H1 (cell line): Measurements from ENCODE around the gene TGM3. TPM values are rescaled to one million over a fixed set of nuclear protein-coding genes. Genes with fewer than 3 reads are reported as not detected.

Source experiments
- CTCF ChIA-PET: fragments of 300-600 bp; sonication (Branson Sonifier 250); formaldehyde crosslinking; loops from one replicate; lab custom pipeline; 2021; ENCODE audit not compliant: partially characterized antibody; lab: Charles Lee
- POLR2A ChIA-PET: fragments of 300-600 bp; sonication (Branson Sonifier 250); formaldehyde crosslinking; loops from one replicate; lab custom pipeline; 2021; ENCODE audit warnings: inconsistent platforms; ENCODE audit not compliant: partially characterized antibody; lab: Charles Lee
- DNase-seq, 2 experiments: peaks; one replicate each; pipeline versions ENCODE4 v3.0.0 to v3.0.0-alpha.2; 2010 to 2022; ENCODE audit warnings: low spot score in 2 of 2, low read depth in 1 of 2, mixed read lengths in 1 of 2
- FAIRE-seq: peaks from 2 replicates; lab custom pipeline; 2011; peaks lifted over from hg19 to GRCh38; lab: Jason Lieb, UNC
- H2AFZ ChIP-seq: 2 replicates; pipeline ENCODE4 v1.8.1; 2012; ENCODE audit warnings: low read length, inconsistent platforms
- H2AK5ac ChIP-seq: 2 replicates; pipeline ENCODE4 v1.6.1; 2013; ENCODE audit warnings: low read depth, low read length
- H2BK120ac ChIP-seq: replicated peaks from 2 replicates; pipeline ENCODE3; 2013; ENCODE audit warnings: low read depth, low read length, inconsistent platforms
- H2BK12ac ChIP-seq: 2 replicates; pipeline ENCODE4 v1.6.1; 2013; ENCODE audit warnings: low read depth, low read length
- H2BK15ac ChIP-seq: 2 replicates; pipeline ENCODE4 v1.6.1; 2013; ENCODE audit warnings: low read length
- H2BK20ac ChIP-seq: 2 replicates; pipeline ENCODE4 v1.6.1; 2013; ENCODE audit warnings: low read length
- H2BK5ac ChIP-seq: 2 replicates; pipeline ENCODE4 v1.6.1; 2013; ENCODE audit warnings: low read depth, low read length
- H3K14ac ChIP-seq: 2 replicates; pipeline ENCODE4 v1.6.1; 2013; ENCODE audit warnings: inconsistent platforms; ENCODE audit not compliant: insufficient read length
- H3K18ac ChIP-seq: 2 replicates; pipeline ENCODE4 v1.6.1; 2013; ENCODE audit warnings: low read length; ENCODE audit errors: extremely low read depth
- H3K23ac ChIP-seq: 2 replicates; pipeline ENCODE4 v1.6.1; 2013; ENCODE audit warnings: inconsistent platforms; ENCODE audit not compliant: insufficient read length
- H3K23me2 ChIP-seq: 2 replicates; pipeline ENCODE4 v1.6.1; 2013; ENCODE audit warnings: low read depth, low read length
- H3K27ac ChIP-seq: 2 replicates; pipeline ENCODE4 v1.6.1; 2011; ENCODE audit warnings: low read depth, low read length, inconsistent platforms
- H3K27me3 ChIP-seq, 4 experiments: replicated peaks in 1 of 4; 1 replicate in 1 of 4; 2 replicates in 3 of 4; pipeline versions ENCODE4 v1.6.1 to v1.8.1; 2011 to 2013; ENCODE audit warnings: low read length in 3 of 4, mild to moderate bottlenecking in 3 of 4, inconsistent platforms in 2 of 4, mixed read lengths in 2 of 4, moderate library complexity in 1 of 4; ENCODE audit not compliant: control insufficient read depth in 3 of 4, insufficient read depth in 3 of 4; ENCODE audit errors: extremely low read depth in 1 of 4
- H3K36me3 ChIP-seq, 4 experiments: 2 replicates each; pipeline versions ENCODE4 v1.6.1 to v1.8.1; 2011 to 2013; ENCODE audit warnings: mild to moderate bottlenecking in 4 of 4, low read length in 3 of 4, moderate library complexity in 2 of 4, control low read depth in 1 of 4, inconsistent platforms in 1 of 4; ENCODE audit not compliant: insufficient read depth in 4 of 4, control insufficient read depth in 2 of 4
- H3K4ac ChIP-seq: replicated peaks from 2 replicates; pipeline ENCODE3; 2013; ENCODE audit warnings: low read length, low read depth, mixed read lengths, inconsistent platforms; ENCODE audit not compliant: insufficient read length
- H3K4me1 ChIP-seq, 4 experiments: replicated peaks in 1 of 4; 1 replicate in 1 of 4; 2 replicates in 3 of 4; pipeline versions ENCODE4 v1.6.1 to v1.8.1; 2011 to 2013; ENCODE audit warnings: low read length in 3 of 4, inconsistent platforms in 2 of 4, mixed read lengths in 1 of 4; ENCODE audit not compliant: insufficient read depth in 4 of 4, control insufficient read depth in 3 of 4
- H3K4me2 ChIP-seq, 2 experiments: 2 replicates each; pipeline versions ENCODE4 v1.6.1 to v1.8.1; 2011 to 2013; ENCODE audit warnings: low read depth in 2 of 2, low read length in 2 of 2, control low read depth in 1 of 2, inconsistent platforms in 1 of 2, mild to moderate bottlenecking in 1 of 2; ENCODE audit not compliant: insufficient read depth in 1 of 2
- H3K4me3 ChIP-seq, 4 experiments: fragments of 200-600, 300-600 bp in 1 of 4; sonication (generic), shearing (Covaris generic), sonication (Bioruptor Twin) in 1 of 4; 2 replicates each; pipeline versions ENCODE4 v1.5.1 to v1.8.1; 2011 to 2016; ENCODE audit warnings: low read length in 4 of 4, low read depth in 3 of 4, control low read depth in 2 of 4, inconsistent platforms in 2 of 4, mild to moderate bottlenecking in 2 of 4, mixed read lengths in 1 of 4, moderate library complexity in 1 of 4; ENCODE audit not compliant: insufficient read depth in 2 of 4; ENCODE audit errors: extremely low read depth in 1 of 4
- H3K56ac ChIP-seq: replicated peaks from 2 replicates; pipeline ENCODE3; 2013; ENCODE audit warnings: low read depth, mild to moderate bottlenecking, mixed read lengths, low read length, inconsistent platforms; ENCODE audit not compliant: insufficient read length
- H3K79me1 ChIP-seq: 2 replicates; pipeline ENCODE4 v1.6.1; 2013; ENCODE audit warnings: low read depth, low read length, control low read depth
- H3K79me2 ChIP-seq, 2 experiments: 2 replicates each; pipeline versions ENCODE4 v1.6.1 to v1.8.1; 2012 to 2013; ENCODE audit warnings: low read length in 2 of 2, mild to moderate bottlenecking in 2 of 2, inconsistent platforms in 1 of 2; ENCODE audit not compliant: insufficient read depth in 2 of 2, control insufficient read depth in 1 of 2
- H3K9ac ChIP-seq, 4 experiments: replicated peaks in 1 of 4; 1 replicate in 1 of 4; 2 replicates in 3 of 4; pipeline versions ENCODE4 v1.6.1 to v1.8.1; 2011 to 2013; ENCODE audit warnings: low read depth in 3 of 4, low read length in 3 of 4, control low read depth in 2 of 4, mild to moderate bottlenecking in 2 of 4, moderate library complexity in 2 of 4, inconsistent platforms in 1 of 4; ENCODE audit errors: extremely low read depth in 1 of 4
- H3K9me3 ChIP-seq, 2 experiments: 2 replicates each; pipeline versions ENCODE4 v1.6.1 to v1.8.1; 2012 to 2013; ENCODE audit warnings: mild to moderate bottlenecking in 2 of 2, moderate library complexity in 2 of 2, control low read depth in 1 of 2, inconsistent platforms in 1 of 2, low read depth in 1 of 2, low read length in 1 of 2, mixed read lengths in 1 of 2; ENCODE audit not compliant: insufficient read depth in 2 of 2
- H4K20me1 ChIP-seq, 2 experiments: replicated peaks in 1 of 2; 2 replicates each; pipeline versions ENCODE3 to v1.8.1; 2011 to 2013; ENCODE audit warnings: inconsistent platforms in 2 of 2, low read length in 2 of 2, mild to moderate bottlenecking in 1 of 2; ENCODE audit not compliant: insufficient read depth in 2 of 2, control insufficient read depth in 1 of 2
- H4K5ac ChIP-seq: 2 replicates; pipeline ENCODE4 v1.6.1; 2013; ENCODE audit warnings: low read length, low read depth, mixed read lengths, inconsistent platforms; ENCODE audit not compliant: insufficient read length
- H4K8ac ChIP-seq: 2 replicates; pipeline ENCODE4 v1.8.0; 2013; ENCODE audit warnings: mild to moderate bottlenecking, moderate library complexity, low read length, inconsistent platforms; ENCODE audit not compliant: insufficient read depth; ENCODE audit errors: extremely low read depth
- H4K91ac ChIP-seq: replicated peaks from 2 replicates; pipeline ENCODE3; 2013; ENCODE audit warnings: low read length, mixed read lengths, inconsistent platforms; ENCODE audit not compliant: insufficient read length
- HDAC6 ChIP-seq: IDR thresholded peaks from one replicate; pipeline ENCODE4 v1.7.1; 2012; ENCODE audit warnings: low read depth, mild to moderate bottlenecking, inconsistent platforms, low read length, moderate library complexity
- KDM1A ChIP-seq: fragments of 200-600, 300-600 bp; sonication (generic); IDR thresholded peaks from 2 replicates; pipeline ENCODE4 v1.7.1; 2016; ENCODE audit warnings: mild to moderate bottlenecking, low read length, borderline replicate concordance
- NANOG ChIP-seq: IDR thresholded peaks from 2 replicates; pipeline ENCODE4 v1.6.1; 2011; ENCODE audit warnings: low read length, low read depth, mild to moderate bottlenecking, inconsistent platforms; ENCODE audit not compliant: insufficient read depth, poor library complexity, severe bottlenecking
- RBBP5 ChIP-seq: IDR thresholded peaks from 2 replicates; pipeline ENCODE4 v1.7.1; 2012; ENCODE audit warnings: low read depth, mild to moderate bottlenecking, inconsistent platforms, low read length, moderate library complexity, borderline replicate concordance
- RFX5 ChIP-seq: IDR thresholded peaks from 2 replicates; pipeline ENCODE4 v1.6.1; 2011; ENCODE audit warnings: low read depth, low read length, improper control_type of control experiment, borderline replicate concordance
- SIN3A ChIP-seq, 2 experiments: IDR thresholded peaks in 1 of 2; conservative IDR thresholded peaks in 1 of 2; 2 replicates each; pipeline ENCODE4 v1.6.1; 2011 to 2012; ENCODE audit warnings: low read length in 2 of 2, improper control_type of control experiment in 1 of 2, low read depth in 1 of 2, mild to moderate bottlenecking in 1 of 2
- SUZ12 ChIP-seq: fragments of 200-600 bp; sonication (generic); IDR thresholded peaks from 2 replicates; pipeline ENCODE4 v1.6.1; 2012; ENCODE audit warnings: mild to moderate bottlenecking, inconsistent platforms, low read length, moderate library complexity, mixed read lengths
- WGBS, 2 experiments: shearing (Covaris generic) in 1 of 2; methylation state at CpG; one replicate each; pipeline versions ENCODE4 v1.1.6 to v1.1.7; 2013 to 2015; ENCODE audit warnings: low lambda C conversion rate in 2 of 2, mixed read lengths in 2 of 2, inconsistent platforms in 1 of 2, low coverage in 1 of 2, missing lambda C conversion rate in 1 of 2; ENCODE audit not compliant: insufficient replicate concordance in 2 of 2, insufficient coverage in 1 of 2, insufficient read length in 1 of 2; ENCODE audit errors: extremely low coverage in 1 of 2, missing lambda C conversion rate in 1 of 2; 5-methylcytosine and 5-hydroxymethylcytosine counted together
- polyA plus RNA-seq, 7 experiments: library from polyadenylated mRNA; depleted of rRNA in 3 of 7; stranded (reverse) in 5 of 7; unstranded in 2 of 7; fragments of >200 nt in 5 of 7; fragments of 200-250 nt in 2 of 7; gene quantifications; 1 replicate in 5 of 7; 2 replicates in 1 of 7; 4 replicates in 1 of 7; pipeline versions ENCODE4 v1.2.1 to v1.2.3, GENCODE V29; 2011 to 2013; ENCODE audit warnings: missing spikeins in 2 of 7, mixed read lengths in 2 of 7
- total RNA-seq: library from RNA; stranded (reverse); fragmentation: NEBNext Ultra II Directional; extraction: Animal tissue kit (Norgen Biotek cat#: 25700); gene quantifications from 2 replicates; pipeline ENCODE4 v1.2.1, GENCODE V29; 2021

TGM3 gene
- total and polyA plus RNA-seq, 2 of the 8 experiments (the other 6 are each of a cell fraction or from before 2014, with no cell fraction given) = 0.12 TPM; not detected in 1

GRCh38 chr20:2357114-2357513, 61.3 kb downstream of the TGM3 start:
- FAIRE-seq (no peak), DNase-seq (no peak)
- Histone ChIP-seq H3K23ac (no peak overlapping the region), H3K79me1 (no peaks in the 10 kb centered on the region), H4K8ac (no peak overlapping the region), H3K79me2 (no peaks in the 10 kb centered on the region), H4K5ac (no peak overlapping the region), H3K14ac (no peak overlapping the region), H3K9ac (no peak overlapping the region), H3K4me3 (no peak overlapping the region), H3K36me3 (no peaks in the 10 kb centered on the region), H4K91ac (no peak overlapping the region), H3K27ac (no peak overlapping the region), H3K23me2 (no peaks in the 10 kb centered on the region), H2BK120ac (no peak overlapping the region), H3K4me1 (no peaks in the 10 kb centered on the region), H2BK15ac (no peak overlapping the region), H2AFZ (no peak overlapping the region), H2BK5ac (no peak overlapping the region), H2BK20ac (no peak overlapping the region), H2AK5ac (no peak overlapping the region), H4K20me1 (no peaks in the 10 kb centered on the region), H3K4me2 (no peak overlapping the region), H3K27me3 (no peaks in the 10 kb centered on the region), H2BK12ac (no peak overlapping the region), H3K9me3 (no peaks in the 10 kb centered on the region), H3K56ac (no peak overlapping the region), H3K4ac (no peak overlapping the region), H3K18ac (no peak overlapping the region)
- WGBS, 2 experiments = 66% methylated on average over 2 of the region's 2 CpGs; no CpG with 5 or more reads in 1 of the 2 experiments
- POLR2A ChIA-PET = interaction anchor here (1.0 kb wide), 1 partner anchor 111 kb away, joined by 3 read pairs; no protein-coding TSS in a partner anchor
- CTCF ChIA-PET = interaction anchor here (0.8 to 1.7 kb wide), 5 partner anchors 17 to 374 kb away, joined by 3 to 8 read pairs (median 3); no protein-coding TSS in a partner anchor
- TF ChIP-seq KDM1A = no peak
- no peak for TF ChIP-seq RFX5
- no peak for TF ChIP-seq RBBP5
- TF ChIP-seq SUZ12 = no peak
- no peak for TF ChIP-seq HDAC6
- TF ChIP-seq SIN3A (conservative IDR thresholded peaks at IDR 0.05 in 1 of 2, IDR thresholded peaks at IDR 0.05 in 1 of 2; ENCODE audit: low read depth in 1 of 2, low read length in 2 of 2) = no peak
- TF ChIP-seq NANOG = no peak
